Dermis microvascular lymphatic vessel endothelial cell (primary cell): ENCODE measurements around the gene IKZF1. TPM values are rescaled to one million over a fixed set of nuclear protein-coding genes. Genes with fewer than 3 reads are reported as not detected.

Experiments
- DNase-seq, 2 donors: peaks; one replicate each; pipeline versions ENCODE4 v3.0.0 to v3.0.0-alpha.2; 2010; ENCODE audit warnings: low read depth in 2 of 2
- total RNA-seq: library from RNA; depleted of rRNA; stranded (reverse); fragments of >200 nt; gene quantifications from 2 replicates; pipeline ENCODE4 v1.2.1, GENCODE V29; 2014

Gene IKZF1
- total RNA-seq, 1 donor from 2014 or later = 0.13 TPM

DNA sequence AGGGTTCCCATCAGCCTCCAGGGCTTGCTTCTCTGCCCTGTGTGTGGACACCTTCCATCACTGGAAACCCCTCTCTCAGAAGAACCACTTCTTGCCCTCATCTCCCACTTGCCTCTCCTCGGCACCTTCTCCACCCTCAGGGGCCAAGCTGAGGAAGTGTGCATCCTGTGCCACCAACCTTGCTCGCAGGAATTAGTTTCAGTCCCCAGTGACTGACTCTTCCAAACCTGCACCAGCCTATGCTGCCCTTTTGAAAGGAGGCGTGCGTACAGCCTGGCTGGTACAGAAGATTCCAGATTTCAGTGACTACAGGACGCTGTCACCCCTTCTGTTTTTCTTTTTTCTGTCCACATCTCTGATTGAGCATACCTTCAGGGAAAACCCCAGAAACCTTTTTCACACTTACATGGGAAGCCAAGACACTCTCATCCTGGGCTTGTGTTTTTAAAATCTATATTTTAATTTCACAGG is 67.1 kb downstream of the IKZF1 start:
- no peak for DNase-seq

DNA sequence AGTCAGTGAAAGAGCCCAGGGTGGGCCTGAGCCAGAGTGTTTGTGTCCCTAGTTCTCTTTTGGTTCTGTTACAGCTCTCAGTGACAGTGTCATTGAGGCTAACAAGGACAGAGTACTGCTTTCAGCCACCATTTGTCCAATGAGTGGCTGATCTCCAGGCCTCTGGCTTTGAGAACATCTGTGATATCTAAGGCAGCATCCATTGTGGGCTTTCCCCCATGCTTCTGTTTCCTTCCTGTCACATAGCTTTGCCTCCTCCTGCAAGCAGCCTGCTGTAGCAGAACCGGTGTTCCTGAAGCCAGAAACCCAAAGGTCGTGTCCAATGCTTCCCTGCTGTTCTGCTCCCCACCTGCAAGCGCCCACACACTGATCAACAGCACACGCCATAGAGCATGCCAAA is 68.4 kb downstream of the IKZF1 start:
- DNase-seq = no peak

DNA sequence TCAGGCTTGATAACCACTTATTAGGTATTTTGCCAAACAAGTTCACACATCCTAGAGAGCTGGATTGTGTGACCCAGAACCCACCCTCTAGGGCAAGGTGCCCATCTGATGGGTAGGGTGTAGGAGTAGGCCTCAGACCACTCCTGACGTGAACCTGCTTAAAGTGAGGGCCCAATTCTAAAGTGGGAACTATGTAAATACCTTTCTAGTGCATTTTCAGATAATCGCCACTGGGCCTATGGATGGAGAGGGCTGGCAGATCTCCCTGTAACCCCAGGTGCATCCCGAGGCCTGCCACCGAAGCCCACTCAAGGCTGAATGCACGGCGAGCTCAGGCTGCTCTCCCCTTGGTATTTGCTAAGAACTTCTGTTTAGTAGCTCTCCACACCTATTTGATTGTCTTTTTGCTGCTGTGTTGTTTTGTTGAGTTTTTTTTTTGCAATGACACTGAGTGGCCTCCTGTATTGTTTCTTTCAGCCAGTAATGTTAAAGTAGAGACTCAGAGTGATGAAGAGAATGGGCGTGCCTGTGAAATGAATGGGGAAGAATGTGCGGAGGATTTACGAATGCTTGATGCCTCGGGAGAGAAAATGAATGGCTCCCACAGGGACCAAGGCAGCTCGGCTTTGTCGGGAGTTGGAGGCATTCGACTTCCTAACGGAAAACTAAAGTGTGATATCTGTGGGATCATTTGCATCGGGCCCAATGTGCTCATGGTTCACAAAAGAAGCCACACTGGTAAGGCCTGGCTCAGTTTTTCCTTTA is 71.7 kb downstream of the IKZF1 start:
- no peak for DNase-seq

DNA sequence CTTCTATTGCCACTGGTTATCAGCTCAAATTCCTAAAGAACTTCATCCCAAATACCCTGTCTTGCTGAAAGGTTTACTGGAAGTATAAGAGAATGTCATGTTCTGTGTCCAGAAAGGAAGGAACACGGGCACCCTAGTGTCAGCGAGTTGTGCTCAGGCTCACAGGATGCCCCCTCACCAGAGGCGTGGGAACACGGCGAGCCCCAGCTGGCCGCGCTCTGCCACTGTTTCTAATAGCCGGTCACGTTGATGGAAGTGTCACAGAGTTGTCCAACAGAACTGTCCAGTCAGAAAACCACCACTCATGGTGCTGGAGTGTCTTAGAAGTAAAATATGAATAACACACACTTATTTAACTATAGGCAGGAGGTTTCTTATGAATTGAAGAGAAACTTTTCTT is 72.8 kb downstream of the IKZF1 start:
- no peak for DNase-seq

DNA sequence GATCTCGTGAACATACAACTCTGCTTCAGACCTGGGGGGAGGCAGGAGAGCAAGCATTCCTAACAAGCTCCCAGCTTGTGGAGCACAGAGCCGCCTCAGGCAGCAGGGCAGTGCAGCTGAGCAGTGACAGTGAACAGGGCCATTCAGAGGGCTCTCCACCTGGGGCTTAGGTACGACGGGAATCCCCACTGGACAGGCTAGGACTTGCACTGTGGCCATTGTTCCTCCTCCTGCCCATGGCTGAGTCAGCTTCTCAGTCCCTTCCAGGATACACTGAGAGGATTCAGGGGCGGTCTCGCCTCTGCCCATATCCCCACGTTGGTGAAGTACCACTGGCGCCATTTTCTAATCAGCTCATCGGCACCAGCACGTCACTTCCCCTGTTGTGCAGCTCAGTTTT is 74.6 kb downstream of the IKZF1 start:
- DNase-seq = no peak

DNA sequence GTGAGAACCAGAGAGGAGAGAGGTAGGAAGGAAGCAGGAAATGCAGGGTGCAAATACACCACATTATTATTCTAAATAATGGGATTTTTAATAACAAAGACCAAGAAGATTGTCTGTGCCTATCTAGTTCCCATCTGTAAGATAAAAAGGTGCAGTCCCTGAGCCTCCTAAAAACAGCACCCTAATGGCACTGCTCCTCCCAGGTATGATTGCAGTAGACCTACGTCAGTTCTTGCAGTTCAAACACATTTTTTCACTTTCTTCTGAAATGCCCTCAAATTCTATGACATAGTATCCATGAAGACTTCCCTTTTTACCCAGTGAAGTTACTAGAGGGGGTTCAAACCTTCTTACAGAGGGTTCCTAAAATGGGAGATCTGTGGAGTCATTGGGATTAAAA is 75.0 kb downstream of the IKZF1 start:
- DNase-seq = no peak

DNA sequence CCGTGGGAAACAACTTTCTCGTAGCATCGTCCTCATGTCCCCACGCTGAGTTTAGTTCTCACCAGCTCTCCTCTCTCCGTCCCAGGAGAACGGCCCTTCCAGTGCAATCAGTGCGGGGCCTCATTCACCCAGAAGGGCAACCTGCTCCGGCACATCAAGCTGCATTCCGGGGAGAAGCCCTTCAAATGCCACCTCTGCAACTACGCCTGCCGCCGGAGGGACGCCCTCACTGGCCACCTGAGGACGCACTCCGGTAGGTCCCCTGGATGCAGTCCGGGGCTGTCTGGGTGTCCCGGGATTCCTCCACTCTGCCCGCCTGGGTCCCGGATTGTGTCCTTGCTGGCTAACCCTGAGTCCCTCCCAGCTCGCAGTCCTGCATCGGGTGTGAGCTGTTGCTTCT is 77.9 kb downstream of the IKZF1 start:
- DNase-seq = no peak

DNA sequence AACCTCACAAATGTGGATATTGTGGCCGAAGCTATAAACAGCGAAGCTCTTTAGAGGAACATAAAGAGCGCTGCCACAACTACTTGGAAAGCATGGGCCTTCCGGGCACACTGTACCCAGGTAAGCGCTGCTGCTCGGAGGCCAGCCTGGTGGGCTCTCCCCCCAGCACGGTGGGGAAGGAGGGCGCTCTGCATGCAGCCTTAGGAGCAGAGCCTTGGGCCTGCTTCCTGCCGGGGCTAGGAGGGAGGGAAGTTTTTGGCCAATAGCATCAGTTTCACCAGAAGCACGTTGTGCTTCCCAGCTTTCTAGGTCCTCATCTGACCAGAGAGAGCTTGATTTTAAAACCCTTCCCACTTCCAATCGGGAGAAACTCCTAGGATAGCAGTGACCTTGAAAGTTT is 82.8 kb downstream of the IKZF1 start:
- DNase-seq = no peak

DNA sequence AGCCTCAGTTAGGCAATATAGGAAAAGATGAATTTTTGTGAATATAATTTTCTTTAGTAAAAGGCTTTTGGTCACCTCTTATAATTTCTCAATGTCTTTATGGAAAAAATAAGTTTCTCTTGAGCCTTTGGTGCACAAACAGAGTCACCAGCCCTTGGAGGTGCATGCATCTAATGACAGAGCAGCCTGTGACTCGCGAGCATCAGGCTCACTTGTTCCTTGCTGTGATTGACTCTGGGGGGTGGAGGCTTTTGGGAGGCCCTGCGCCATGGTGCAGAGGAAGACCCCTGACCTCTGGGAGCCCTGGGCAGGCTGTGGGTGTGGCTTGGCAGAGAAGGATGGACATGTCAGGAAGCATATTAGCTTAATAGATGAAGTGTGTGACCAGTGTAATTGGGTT is 85.4 kb downstream of the IKZF1 start:
- DNase-seq = no peak

DNA sequence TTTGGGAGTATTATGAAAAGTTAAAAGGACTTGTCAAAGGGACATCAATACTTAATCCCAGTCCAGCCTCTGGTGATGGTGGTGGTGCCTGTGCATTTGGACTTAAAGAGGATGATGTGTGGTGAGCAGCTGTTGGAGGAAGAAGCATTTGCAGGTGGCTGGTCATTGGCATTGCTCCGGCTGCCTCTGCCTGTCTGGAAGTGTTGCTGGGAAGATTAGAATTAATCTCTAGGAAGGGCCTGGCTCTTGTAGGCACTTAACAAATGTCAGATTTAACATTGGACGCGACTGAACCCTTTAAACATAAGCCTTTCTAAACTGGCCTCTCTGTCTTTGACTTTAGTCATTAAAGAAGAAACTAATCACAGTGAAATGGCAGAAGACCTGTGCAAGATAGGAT is 86.9 kb downstream of the IKZF1 start:
- no peak for DNase-seq

DNA sequence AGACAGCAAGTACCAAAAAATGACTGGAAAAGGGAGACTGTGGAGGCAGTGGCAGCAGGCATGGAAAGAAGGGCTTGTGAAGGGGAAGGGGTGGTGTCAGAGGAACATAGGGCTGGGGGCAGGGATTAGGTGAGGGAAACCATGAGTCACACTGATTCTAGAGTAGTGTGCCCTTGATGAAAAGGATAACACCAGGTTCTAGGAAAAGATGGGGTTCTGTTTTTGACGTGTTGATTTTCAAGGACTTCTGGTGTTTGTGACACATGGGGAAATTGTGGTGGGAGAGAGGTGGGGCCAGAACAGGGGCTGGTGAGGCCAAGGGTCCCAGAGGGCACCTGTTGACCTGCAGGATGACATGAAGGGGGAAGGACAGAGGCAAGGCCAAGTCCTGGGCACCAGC is 88.6 kb downstream of the IKZF1 start:
- no peak for DNase-seq

DNA sequence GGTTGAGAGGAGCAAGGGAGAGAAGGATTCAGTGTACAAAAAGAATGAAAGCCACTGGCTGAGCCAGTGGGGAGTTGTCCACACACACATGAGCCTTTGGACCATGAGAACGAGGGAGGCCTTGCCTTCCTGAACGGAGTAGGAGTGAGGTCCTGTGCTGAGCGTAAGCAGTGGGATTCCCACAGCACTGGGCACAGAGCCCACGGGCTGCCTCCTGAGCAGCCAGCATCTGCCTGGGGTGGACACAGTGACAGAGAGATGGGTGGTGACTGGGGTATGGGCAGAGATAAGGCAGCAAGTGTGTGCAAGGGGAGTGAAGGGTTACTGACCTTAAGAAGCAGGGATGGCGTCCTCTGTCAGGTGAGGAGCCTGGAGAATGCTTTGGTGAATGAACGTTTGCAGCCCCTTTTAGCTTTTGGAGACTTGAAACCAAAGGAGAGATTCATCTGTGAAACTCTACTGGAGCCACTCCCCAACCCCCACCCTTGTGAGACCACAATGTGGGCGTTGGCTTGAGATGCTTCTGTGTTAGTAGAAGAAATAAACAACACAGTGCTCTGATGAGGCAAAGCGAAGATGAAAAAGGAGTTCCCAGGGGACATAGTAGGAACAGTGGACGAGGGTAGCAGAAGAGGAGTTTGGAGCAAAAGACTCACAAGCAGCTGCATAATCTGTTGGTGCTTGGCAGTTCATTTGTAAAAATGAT is 89.2 kb downstream of the IKZF1 start:
- no peak for DNase-seq

DNA sequence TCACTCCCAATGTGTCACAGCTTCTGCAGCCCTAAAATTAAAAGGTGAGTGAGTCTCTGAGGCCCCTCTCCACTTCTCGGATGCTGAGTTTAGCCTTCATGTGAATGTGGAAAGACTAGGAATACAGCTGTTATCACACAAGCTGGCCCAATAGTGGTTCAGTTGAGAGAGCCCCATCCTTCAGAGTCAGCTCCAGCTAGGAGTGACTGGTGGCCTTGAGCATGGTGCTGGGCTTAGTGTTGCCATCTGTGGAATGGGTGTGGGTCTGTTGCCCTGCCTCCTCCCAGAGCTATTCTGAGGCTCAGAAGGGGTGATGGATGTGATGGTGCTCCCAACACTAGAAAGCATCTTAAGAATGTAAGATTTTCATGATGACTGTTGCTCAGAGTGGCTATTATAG is 89.8 kb downstream of the IKZF1 start:
- DNase-seq = no peak

DNA sequence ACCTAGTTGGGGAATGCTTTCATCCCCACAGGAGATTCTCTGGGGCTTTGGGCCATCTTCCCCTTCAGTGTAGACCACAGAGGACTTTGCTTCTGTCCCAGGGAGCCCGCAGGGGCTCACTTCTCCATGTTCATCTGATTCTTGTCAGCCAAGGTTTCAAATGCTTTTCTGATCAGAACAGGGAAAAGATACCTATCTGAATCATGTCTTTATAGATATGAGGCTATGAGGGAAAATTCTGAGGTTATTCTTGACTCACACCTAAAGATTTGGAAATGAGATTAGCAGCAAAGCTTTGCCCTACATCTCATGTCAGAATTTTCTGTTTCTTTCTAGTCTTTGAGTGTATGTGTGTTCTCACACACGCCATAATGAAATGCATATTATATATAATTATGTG is 92.3 kb downstream of the IKZF1 start:
- no peak for DNase-seq

DNA sequence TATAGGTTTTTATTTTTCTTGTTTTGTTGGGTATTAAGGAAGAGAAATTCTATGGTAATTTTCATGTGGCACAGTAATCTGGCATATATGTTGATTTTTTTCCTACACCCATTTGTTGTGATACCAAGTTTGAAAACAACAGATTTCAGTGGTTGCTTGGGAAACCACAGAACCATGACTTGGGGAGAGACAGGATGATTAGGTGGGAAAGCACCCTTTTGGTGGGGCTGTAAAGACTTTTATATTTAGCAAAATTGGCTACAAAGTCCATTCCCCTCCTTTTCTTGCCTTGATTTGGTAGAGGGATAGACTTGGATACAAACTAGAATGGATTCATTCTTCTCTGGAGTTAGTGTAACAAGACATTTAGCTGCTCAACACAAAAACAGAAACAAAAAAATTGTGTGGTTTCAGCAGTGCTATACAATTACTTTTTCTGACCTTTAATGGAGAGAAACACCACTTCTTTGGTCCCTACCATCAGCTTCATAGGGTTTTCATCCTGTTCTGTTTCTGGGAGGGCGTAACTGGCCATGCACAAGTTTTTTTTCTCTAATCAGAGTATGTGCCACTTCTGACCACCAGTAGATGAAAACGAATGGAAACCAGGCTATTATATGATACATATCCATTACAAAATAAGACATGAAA is 92.9 kb downstream of the IKZF1 start:
- no peak for DNase-seq

DNA sequence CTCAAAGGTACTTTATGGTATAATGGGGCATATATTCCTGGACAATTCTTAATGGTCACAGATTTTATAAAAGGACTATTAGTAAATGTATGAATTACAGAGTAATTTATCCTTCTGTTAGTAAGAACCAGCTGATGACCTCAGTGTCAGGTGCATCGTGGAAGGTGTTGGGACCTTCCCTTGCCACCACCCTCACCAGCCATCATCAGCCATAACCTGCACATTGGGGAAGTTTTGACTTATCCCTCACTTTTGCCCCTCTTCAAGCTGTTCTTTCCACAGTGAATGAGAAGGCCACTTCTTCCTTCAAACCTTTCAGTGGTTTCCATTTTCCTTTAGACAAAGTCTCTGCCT is 93.4 kb downstream of the IKZF1 start:
- DNase-seq = no peak

DNA sequence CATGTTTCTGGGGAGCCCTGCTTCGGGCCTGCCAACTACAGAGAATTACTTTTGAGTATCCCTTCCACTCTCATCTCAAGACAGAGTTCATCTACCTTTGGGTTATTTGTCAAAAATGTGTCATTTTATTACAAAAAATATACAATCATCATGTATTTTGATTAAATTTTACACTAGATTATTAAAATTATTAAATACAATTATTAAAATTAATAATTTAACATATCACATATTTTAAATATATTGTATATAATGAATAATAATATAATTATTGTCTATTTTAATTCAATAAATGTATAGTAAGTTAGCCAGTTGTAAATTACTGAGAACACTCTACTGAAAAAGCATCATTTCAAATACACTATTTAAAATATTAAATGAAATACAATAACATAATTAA is 94.7 kb downstream of the IKZF1 start:
- no peak for DNase-seq

DNA sequence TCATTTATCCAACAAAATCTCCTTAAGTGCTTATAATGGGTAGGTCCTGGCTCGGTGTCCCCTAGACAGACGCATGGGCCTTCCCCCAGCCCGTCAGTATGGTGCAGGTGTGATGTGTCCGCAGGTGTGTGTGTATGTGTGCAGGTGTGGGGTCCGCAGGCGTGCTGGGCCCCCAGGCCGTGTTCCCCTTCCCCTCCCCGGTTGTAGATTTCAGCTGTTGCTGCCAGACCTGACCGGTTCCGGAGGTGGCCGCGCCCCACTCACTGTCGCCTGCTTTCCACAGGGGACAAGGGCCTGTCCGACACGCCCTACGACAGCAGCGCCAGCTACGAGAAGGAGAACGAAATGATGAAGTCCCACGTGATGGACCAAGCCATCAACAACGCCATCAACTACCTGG is 95.1 kb downstream of the IKZF1 start:
- DNase-seq = no peak

DNA sequence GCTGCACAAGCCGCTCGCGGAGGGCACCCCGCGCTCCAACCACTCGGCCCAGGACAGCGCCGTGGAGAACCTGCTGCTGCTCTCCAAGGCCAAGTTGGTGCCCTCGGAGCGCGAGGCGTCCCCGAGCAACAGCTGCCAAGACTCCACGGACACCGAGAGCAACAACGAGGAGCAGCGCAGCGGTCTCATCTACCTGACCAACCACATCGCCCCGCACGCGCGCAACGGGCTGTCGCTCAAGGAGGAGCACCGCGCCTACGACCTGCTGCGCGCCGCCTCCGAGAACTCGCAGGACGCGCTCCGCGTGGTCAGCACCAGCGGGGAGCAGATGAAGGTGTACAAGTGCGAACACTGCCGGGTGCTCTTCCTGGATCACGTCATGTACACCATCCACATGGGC is 95.6 kb downstream of the IKZF1 start:
- DNase-seq = no peak

DNA sequence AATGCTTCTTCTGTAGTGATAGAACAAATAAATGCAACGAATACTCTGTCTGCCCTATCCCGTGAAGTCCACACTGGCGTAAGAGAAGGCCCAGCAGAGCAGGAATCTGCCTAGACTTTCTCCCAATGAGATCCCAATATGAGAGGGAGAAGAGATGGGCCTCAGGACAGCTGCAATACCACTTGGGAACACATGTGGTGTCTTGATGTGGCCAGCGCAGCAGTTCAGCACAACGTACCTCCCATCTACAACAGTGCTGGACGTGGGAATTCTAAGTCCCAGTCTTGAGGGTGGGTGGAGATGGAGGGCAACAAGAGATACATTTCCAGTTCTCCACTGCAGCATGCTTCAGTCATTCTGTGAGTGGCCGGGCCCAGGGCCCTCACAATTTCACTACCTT is 99.9 kb downstream of the IKZF1 start:
- DNase-seq = no peak

DNA sequence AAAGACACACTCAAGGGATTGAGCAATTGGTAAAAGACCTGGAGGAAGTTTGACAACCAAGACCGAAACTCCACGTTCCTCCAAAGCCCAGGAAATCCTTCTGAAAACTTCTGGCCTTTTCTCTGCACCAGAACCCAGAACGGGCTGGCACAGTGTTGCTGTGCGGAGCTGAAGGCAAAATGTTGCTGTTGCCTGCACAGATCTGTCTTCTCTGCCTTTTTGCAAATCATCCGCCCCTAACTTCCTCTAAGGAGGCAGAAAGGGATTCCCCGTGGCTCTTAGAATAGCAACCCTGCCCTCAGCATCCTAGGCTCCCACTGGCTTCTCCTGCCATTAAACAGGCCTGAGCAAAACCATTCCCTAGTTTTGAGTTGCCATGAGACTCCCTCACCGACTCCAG is 100.7 kb downstream of the IKZF1 start:
- no peak for DNase-seq

DNA sequence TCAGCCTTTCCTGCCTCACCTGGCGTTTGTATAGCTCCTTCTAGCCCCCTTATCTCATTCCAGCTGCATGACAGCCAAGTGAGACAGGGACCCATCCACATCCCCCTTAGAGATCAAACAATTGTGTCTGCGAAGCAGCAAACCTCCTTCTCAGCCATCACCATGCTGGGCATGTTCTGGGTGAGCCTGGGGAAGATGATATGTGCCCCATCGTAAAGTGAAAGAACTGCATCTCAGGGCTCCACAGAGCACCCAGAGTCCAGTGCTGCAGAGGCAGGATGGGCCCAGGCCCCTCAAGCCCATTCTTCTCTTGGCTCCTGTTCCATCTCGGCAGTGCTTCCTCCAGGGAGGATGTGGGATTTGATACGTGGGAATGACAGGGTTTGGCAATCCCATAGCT is 102.4 kb downstream of the IKZF1 start:
- DNase-seq = no peak
